ENCODE measurements around the gene ENTPD3. TPM values are rescaled to one million over a fixed set of nuclear protein-coding genes. Genes with fewer than 3 reads are reported as not detected.
A peak's percentile ranks its signal among the peaks of the same experiment; 100 is the strongest.

Gene ENTPD3
- total RNA-seq, 1 donor from 2014 or later = not detected

GRCh38 chr3:40452057-40452456 is 65.1 kb downstream of the ENTPD3 start:
- Histone ChIP-seq H3K27ac (no peak overlapping the region), H3K9me3 (ENCODE audit: low read depth) (no peaks in the 10 kb centered on the region), H3F3A (ENCODE audit: low read depth) (peaks cover 11% of the 10 kb centered on the region), H3K9ac (no peak overlapping the region), H3K27me3 (no peaks in the 10 kb centered on the region), H2AFZ (replicated peaks) (peak overlapping the region; percentile 88), H3K4me1 (no peaks in the 10 kb centered on the region), H4K20me1 (ENCODE audit: low read depth) (no peaks in the 10 kb centered on the region), H3K4me2 (peak overlapping the region; percentile 82), H3K79me2 (ENCODE audit: low read depth) (peaks cover 9% of the 10 kb centered on the region), H3K36me3 (no peaks in the 10 kb centered on the region), H3K4me3 (peak overlapping the region; percentile 59)
- H3K27me3 Mint-ChIP-seq (ENCODE audit: insufficient read depth, low read depth) = no peaks in the 10 kb centered on the region
- no peak for DNase-seq (ENCODE audit: low spot score)
- no peaks in the 10 kb centered on the region for H3K36me3 Mint-ChIP-seq
- H3K9me3 Mint-ChIP-seq = no peaks in the 10 kb centered on the region
- peaks cover 26% of the 10 kb centered on the region for H3K4me1 Mint-ChIP-seq
- H3K4me3 Mint-ChIP-seq = peak overlapping the region; percentile 92
- TF ChIP-seq EZH2 (IDR thresholded peaks at IDR 0.05) (no peak), EZH2phosphoT487 (IDR thresholded peaks at IDR 0.05) (no peak), CTCF (IDR thresholded peaks at IDR 0.05) (no peak)
- no peak overlapping the region for H3K27ac Mint-ChIP-seq

DNA sequence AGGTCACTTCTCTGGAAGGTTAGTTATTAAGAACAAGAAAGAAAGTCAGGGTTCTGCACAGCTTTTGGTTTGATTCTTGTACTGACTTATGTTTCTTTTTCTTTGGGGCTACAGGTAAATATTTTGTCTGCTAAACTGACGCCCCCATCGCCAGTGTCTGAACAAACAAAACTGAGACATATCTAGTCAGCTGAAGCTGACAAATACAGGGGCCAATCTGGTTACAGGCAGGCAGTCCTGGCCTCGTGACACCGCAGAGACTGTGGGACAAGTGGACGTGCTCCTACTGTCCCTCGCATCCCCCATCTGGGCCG is 65.5 kb downstream of the ENTPD3 start:
- Mint-ChIP-seq H3K27me3 (ENCODE audit: insufficient read depth, low read depth) (no peaks in the 10 kb centered on the region), H3K27ac (peak overlapping the region; percentile 40), H3K4me3 (peak overlapping the region; percentile 92), H3K36me3 (no peaks in the 10 kb centered on the region), H3K9me3 (no peaks in the 10 kb centered on the region), H3K4me1 (peaks cover 27% of the 10 kb centered on the region)
- Histone ChIP-seq H3K27ac (peak overlapping the region; percentile 88), H3K27me3 (no peaks in the 10 kb centered on the region), H3K9me3 (ENCODE audit: low read depth) (no peaks in the 10 kb centered on the region), H3K36me3 (no peaks in the 10 kb centered on the region), H3K9ac (peak overlapping the region; percentile 80), H2AFZ (replicated peaks) (peak overlapping the region; percentile 88), H4K20me1 (ENCODE audit: low read depth) (peaks cover 2% of the 10 kb centered on the region), H3F3A (ENCODE audit: low read depth) (peaks cover 11% of the 10 kb centered on the region), H3K79me2 (ENCODE audit: low read depth) (peaks cover 13% of the 10 kb centered on the region), H3K4me2 (peak overlapping the region; percentile 82), H3K4me3 (peak overlapping the region; percentile 59), H3K4me1 (no peaks in the 10 kb centered on the region)
- no peak for DNase-seq (ENCODE audit: low spot score)
- no peak for TF ChIP-seq EZH2 (IDR thresholded peaks at IDR 0.05)
- TF ChIP-seq EZH2phosphoT487 (IDR thresholded peaks at IDR 0.05) = no peak
- no peak for TF ChIP-seq CTCF (IDR thresholded peaks at IDR 0.05)

GRCh38 chr3:40452876-40453730 is 66.1 kb downstream of the ENTPD3 start:
- Histone ChIP-seq H3K27ac (peak overlapping the region; percentile 88), H3K27me3 (no peaks in the 10 kb centered on the region), H4K20me1 (ENCODE audit: low read depth) (peaks cover 8% of the 10 kb centered on the region), H3K9ac (peak overlapping the region; percentile 80), H3K79me2 (ENCODE audit: low read depth) (peaks cover 19% of the 10 kb centered on the region), H3K9me3 (ENCODE audit: low read depth) (no peaks in the 10 kb centered on the region), H3K4me3 (peak overlapping the region; percentile 59), H3F3A (ENCODE audit: low read depth) (peaks cover 11% of the 10 kb centered on the region), H3K4me2 (peak overlapping the region; percentile 87), H3K4me1 (peaks cover 2% of the 10 kb centered on the region), H3K36me3 (peaks cover 2% of the 10 kb centered on the region), H2AFZ (replicated peaks) (peak overlapping the region; percentile 88)
- Mint-ChIP-seq H3K4me1 (peaks cover 32% of the 10 kb centered on the region), H3K27me3 (ENCODE audit: insufficient read depth, low read depth) (no peaks in the 10 kb centered on the region), H3K36me3 (peaks cover 3% of the 10 kb centered on the region), H3K27ac (peak overlapping the region; percentile 94), H3K9me3 (no peaks in the 10 kb centered on the region), H3K4me3 (peak overlapping the region; percentile 92)
- DNase-seq (ENCODE audit: low spot score) = peak; percentile 99
- no peak for TF ChIP-seq CTCF (IDR thresholded peaks at IDR 0.05)
- no peak for TF ChIP-seq EZH2 (IDR thresholded peaks at IDR 0.05)
- TF ChIP-seq EZH2phosphoT487 (IDR thresholded peaks at IDR 0.05) = no peak

Measured in neural progenitor cell (in vitro differentiated cells).